Neuronal stem cell (in vitro differentiated cells): ENCODE results near the gene CHCHD3.
"Not testable (repeated sequence)": the region's sequence is repeated elsewhere in the genome, so short reads cannot be mapped to it uniquely, and the experiment has no call there.

Experiments
- DNase-seq: peaks from one replicate; pipeline ENCODE4 v3.0.0-alpha.2; 2013; ENCODE audit warnings: low spot score
- H2AFZ ChIP-seq: one replicate; pipeline ENCODE4 v1.6.1; 2013; ENCODE audit warnings: mild to moderate bottlenecking, low read length, inconsistent platforms
- H2AK5ac ChIP-seq: 2 replicates; pipeline ENCODE4 v1.6.1; 2013; ENCODE audit warnings: low read depth, mild to moderate bottlenecking, inconsistent platforms, low read length, moderate library complexity, mixed read lengths
- H2BK120ac ChIP-seq: 2 replicates; pipeline ENCODE4 v1.6.1; 2013; ENCODE audit warnings: low read depth, mild to moderate bottlenecking, inconsistent platforms, low read length, moderate library complexity, mixed read lengths
- H2BK12ac ChIP-seq: one replicate; pipeline ENCODE4 v1.6.1; 2013; ENCODE audit warnings: low read length, inconsistent platforms
- H2BK15ac ChIP-seq: 2 replicates; pipeline ENCODE4 v1.6.1; 2013; ENCODE audit warnings: mild to moderate bottlenecking, low read length, inconsistent platforms, mixed read lengths
- H2BK5ac ChIP-seq: one replicate; pipeline ENCODE4 v1.6.1; 2013; ENCODE audit warnings: inconsistent platforms, mild to moderate bottlenecking, low read length, moderate library complexity
- H3K14ac ChIP-seq: one replicate; pipeline ENCODE4 v1.6.1; 2013; ENCODE audit warnings: low read length, inconsistent platforms
- H3K18ac ChIP-seq: 2 replicates; pipeline ENCODE4 v1.6.1; 2013; ENCODE audit warnings: low read length, inconsistent platforms
- H3K23ac ChIP-seq: 2 replicates; pipeline ENCODE4 v1.6.1; 2013; ENCODE audit warnings: low read depth, mild to moderate bottlenecking, mixed read lengths, low read length, inconsistent platforms; ENCODE audit not compliant: poor library complexity
- H3K27ac ChIP-seq: replicated peaks from 3 replicates; pipeline ENCODE4 v1.5.1; 2013; ENCODE audit warnings: low read length, inconsistent platforms
- H3K27me3 ChIP-seq, 3 experiments: 2 replicates each; pipeline ENCODE4 v1.6.1; 2013; ENCODE audit warnings: low read length in 3 of 3, mild to moderate bottlenecking in 2 of 3, inconsistent platforms in 1 of 3, low read depth in 1 of 3, mixed read lengths in 1 of 3, moderate library complexity in 1 of 3; ENCODE audit not compliant: control insufficient read depth in 3 of 3, insufficient read depth in 3 of 3
- H3K36me3 ChIP-seq, 2 donors: replicated peaks in 1 of 2; 2 replicates each; pipeline ENCODE4 v1.6.1; 2013; ENCODE audit warnings: low read length in 2 of 2; ENCODE audit not compliant: control insufficient read depth in 2 of 2, insufficient read depth in 2 of 2
- H3K4ac ChIP-seq: 2 replicates; pipeline ENCODE4 v1.6.1; 2013; ENCODE audit warnings: inconsistent platforms, mild to moderate bottlenecking, low read length, moderate library complexity
- H3K4me1 ChIP-seq, 2 donors: 1 replicate in 1 of 2; 2 replicates in 1 of 2; pipeline ENCODE4 v1.6.1; 2013; ENCODE audit warnings: low read length in 2 of 2, low read depth in 1 of 2; ENCODE audit not compliant: control insufficient read depth in 2 of 2, insufficient read depth in 1 of 2
- H3K4me2 ChIP-seq: one replicate; pipeline ENCODE4 v1.6.1; 2013; ENCODE audit warnings: mild to moderate bottlenecking, low read length, inconsistent platforms; ENCODE audit not compliant: insufficient read depth, poor library complexity, severe bottlenecking
- H3K4me3 ChIP-seq, 2 donors: 2 replicates each; pipeline ENCODE4 v1.5.1; 2013; ENCODE audit warnings: low read length in 2 of 2, mild to moderate bottlenecking in 2 of 2, inconsistent platforms in 1 of 2, moderate library complexity in 1 of 2
- H3K79me1 ChIP-seq: one replicate; pipeline ENCODE4 v1.6.1; 2013; ENCODE audit warnings: low read depth, mild to moderate bottlenecking, inconsistent platforms, low read length, moderate library complexity
- H3K9ac ChIP-seq: one replicate; pipeline ENCODE4 v1.6.1; 2013; ENCODE audit warnings: mild to moderate bottlenecking, low read depth, low read length, inconsistent platforms; ENCODE audit not compliant: poor library complexity
- H3K9me3 ChIP-seq, 2 donors: replicated peaks in 1 of 2; 2 replicates each; pipeline versions ENCODE3 to v1.6.1; 2013; ENCODE audit warnings: low read length in 2 of 2, mild to moderate bottlenecking in 2 of 2, inconsistent platforms in 1 of 2, low read depth in 1 of 2, mixed read lengths in 1 of 2, moderate library complexity in 1 of 2; ENCODE audit not compliant: control insufficient read depth in 2 of 2, insufficient read depth in 1 of 2
- H4K8ac ChIP-seq: one replicate; pipeline ENCODE4 v1.6.1; 2013; ENCODE audit warnings: low read depth, mild to moderate bottlenecking, inconsistent platforms, low read length, moderate library complexity
- H4K91ac ChIP-seq: one replicate; pipeline ENCODE4 v1.6.1; 2013; ENCODE audit warnings: low read length, low read depth, mild to moderate bottlenecking, inconsistent platforms; ENCODE audit not compliant: poor library complexity
- WGBS, 2 donors: extraction: QIAGEN DNeasy Blood & Tissue Kit; methylation state at CpG; one replicate each; pipeline ENCODE4 v1.1.7; 2013; ENCODE audit warnings: missing lambda C conversion rate in 2 of 2, mixed read lengths in 1 of 2; ENCODE audit not compliant: insufficient read length in 2 of 2, insufficient replicate concordance in 1 of 2; ENCODE audit errors: extremely low coverage in 2 of 2; 5-methylcytosine and 5-hydroxymethylcytosine counted together

CHCHD3 gene

GRCh38 chr7:132898641-132899175 lies 183.2 kb downstream of the CHCHD3 start:
- not testable (repeated sequence) for H3K18ac ChIP-seq, H2BK120ac ChIP-seq, H3K14ac ChIP-seq, H2BK5ac ChIP-seq, H2BK12ac ChIP-seq, H3K9ac ChIP-seq, H3K4me3 ChIP-seq, H3K9me3 ChIP-seq, H2AK5ac ChIP-seq, DNase-seq, H3K4me2 ChIP-seq, H3K4ac ChIP-seq, H2AFZ ChIP-seq, H3K36me3 ChIP-seq, H3K27ac ChIP-seq, H3K27me3 ChIP-seq, H4K8ac ChIP-seq, H4K91ac ChIP-seq, H3K4me1 ChIP-seq, H3K23ac ChIP-seq, H3K79me1 ChIP-seq, H2BK15ac ChIP-seq
- no CpG with 5 or more reads among the region's 38 CpGs for WGBS, 2 donors

DNA sequence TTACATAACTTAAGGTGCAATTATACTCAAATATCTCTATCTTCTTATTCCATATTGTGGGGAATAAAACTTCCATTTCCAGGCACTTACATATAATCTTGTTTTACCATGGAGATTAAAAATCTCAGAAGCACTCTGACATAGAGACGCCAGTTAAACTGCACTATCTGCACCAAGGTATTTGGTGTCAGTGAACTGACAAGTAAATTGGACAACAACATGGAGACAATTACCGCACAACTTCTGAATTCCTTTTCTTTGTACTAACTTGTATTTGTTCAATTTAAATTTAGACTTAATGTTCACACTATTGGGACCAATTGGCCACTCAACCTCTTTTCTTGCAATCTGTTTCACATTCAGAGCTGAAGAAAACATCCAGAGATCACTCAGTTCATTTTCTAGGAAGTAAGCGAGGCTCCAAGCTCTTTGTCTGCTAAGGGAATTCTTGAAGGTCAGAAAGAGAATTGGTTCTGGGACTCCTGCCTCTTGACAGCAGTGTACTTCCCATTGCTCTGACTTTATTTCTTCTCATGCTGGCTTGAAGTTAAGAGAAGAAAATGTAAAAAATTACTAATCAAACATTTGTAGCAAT lies 184.7 kb downstream of the CHCHD3 start:
- H3K23ac ChIP-seq = no peak overlapping the region
- H4K8ac ChIP-seq = no peak overlapping the region
- H3K27me3 ChIP-seq = no peaks in the 10 kb centered on the region
- no peak overlapping the region for H2AFZ ChIP-seq
- H3K27ac ChIP-seq = no peak overlapping the region
- no CpG with 5 or more reads among the region's 3 CpGs for WGBS, 2 donors
- H3K14ac ChIP-seq = no peak overlapping the region
- H3K4me2 ChIP-seq = no peak overlapping the region
- DNase-seq = no peak
- H3K79me1 ChIP-seq = peaks cover 2% of the 10 kb centered on the region
- H3K4ac ChIP-seq = no peak overlapping the region
- H2BK12ac ChIP-seq = no peak overlapping the region
- no peaks in the 10 kb centered on the region for H3K4me1 ChIP-seq
- H3K18ac ChIP-seq = no peak overlapping the region
- H2AK5ac ChIP-seq = no peak overlapping the region
- no peaks in the 10 kb centered on the region for H3K36me3 ChIP-seq
- H3K4me3 ChIP-seq = no peak overlapping the region
- H3K9me3 ChIP-seq = peaks cover 2 to 17% of the 10 kb centered on the region in 2 donors
- H3K9ac ChIP-seq = no peak overlapping the region
- no peak overlapping the region for H2BK120ac ChIP-seq
- no peak overlapping the region for H4K91ac ChIP-seq
- no peak overlapping the region for H2BK5ac ChIP-seq
- H2BK15ac ChIP-seq = no peak overlapping the region

DNA sequence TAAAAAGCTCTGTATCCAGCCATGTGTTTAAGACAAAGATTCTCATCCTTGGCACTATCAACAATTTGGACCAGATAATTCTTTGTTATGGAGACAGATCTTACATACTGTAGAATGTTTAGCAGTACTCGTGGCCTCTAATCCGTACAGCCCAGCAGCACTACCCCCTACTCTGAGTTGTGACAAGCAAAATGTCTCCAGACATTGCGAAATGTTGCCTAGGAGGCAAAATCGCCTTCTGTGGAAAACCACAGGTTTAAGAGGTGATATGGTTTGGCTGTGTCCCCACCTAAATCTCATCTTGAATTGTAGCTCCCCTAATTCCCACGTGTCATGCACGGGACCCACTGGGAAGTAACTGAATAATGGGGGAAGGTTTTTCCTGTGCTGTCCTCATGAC lies 186.7 kb downstream of the CHCHD3 start:
- Histone ChIP-seq H2BK120ac (no peak overlapping the region), H3K4ac (no peak overlapping the region), H2AFZ (no peak overlapping the region), H3K4me2 (no peak overlapping the region), H3K14ac (no peak overlapping the region), H3K9ac (no peak overlapping the region), H3K4me1 (no peaks in the 10 kb centered on the region), H4K91ac (no peak overlapping the region), H3K4me3 (no peak overlapping the region), H2BK15ac (no peak overlapping the region), H2AK5ac (no peak overlapping the region), H2BK5ac (no peak overlapping the region), H3K36me3 (no peaks in the 10 kb centered on the region), H3K23ac (no peak overlapping the region), H2BK12ac (no peak overlapping the region), H4K8ac (no peak overlapping the region), H3K9me3 (peaks cover 2 to 17% of the 10 kb centered on the region in 2 donors), H3K27me3 (no peaks in the 10 kb centered on the region), H3K27ac (no peak overlapping the region), H3K79me1 (peaks cover 2% of the 10 kb centered on the region), H3K18ac (no peak overlapping the region)
- DNase-seq = no peak
- WGBS, 2 donors = no CpG with 5 or more reads among the region's 6 CpGs

DNA sequence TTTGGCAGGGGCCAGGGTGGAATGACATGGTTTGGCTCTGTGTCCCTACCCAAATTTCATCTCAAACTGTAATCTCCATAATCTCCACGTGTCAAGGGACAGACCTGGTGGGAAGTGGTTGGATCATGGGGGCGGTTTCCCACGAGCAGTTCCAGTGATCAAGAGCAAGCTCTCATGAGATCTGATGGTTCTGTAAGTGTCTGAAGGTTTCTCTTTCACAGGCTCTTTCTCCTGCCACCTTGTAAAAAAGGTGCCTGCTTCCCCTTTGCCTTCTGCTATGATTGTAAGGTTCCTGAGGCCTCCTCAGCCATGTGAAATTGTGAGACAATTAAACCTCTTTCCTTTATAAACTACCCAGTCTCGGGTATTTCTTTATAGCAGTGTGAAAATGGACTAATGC lies 188.3 kb downstream of the CHCHD3 start:
- Histone ChIP-seq H3K27me3 (no peaks in the 10 kb centered on the region), H3K14ac (no peak overlapping the region), H2BK5ac (no peak overlapping the region), H3K4me3 (no peak overlapping the region), H2AFZ (no peak overlapping the region), H3K79me1 (peaks cover 2% of the 10 kb centered on the region), H2BK12ac (no peak overlapping the region), H4K8ac (no peak overlapping the region), H2AK5ac (no peak overlapping the region), H2BK15ac (no peak overlapping the region), H2BK120ac (no peak overlapping the region), H3K4ac (no peak overlapping the region), H3K9me3 (peaks cover 2 to 17% of the 10 kb centered on the region in 2 donors), H3K4me1 (no peaks in the 10 kb centered on the region), H3K9ac (no peak overlapping the region), H3K23ac (no peak overlapping the region), H3K4me2 (no peak overlapping the region), H3K27ac (no peak overlapping the region), H3K18ac (no peak overlapping the region), H3K36me3 (no peaks in the 10 kb centered on the region), H4K91ac (no peak overlapping the region)
- DNase-seq = no peak
- WGBS, 2 donors = no CpG with 5 or more reads among the region's 4 CpGs
